Right lobe of liver (tissue), 4 donors: ENCODE results near the gene VSNL1.

Source experiments
- CTCF ChIP-seq, 4 donors: fragments of 200-600 bp in 3 of 4; fragments of 450-650 bp in 1 of 4; IDR thresholded peaks; one replicate each; pipeline versions ENCODE4 v1.5.1 to v1.8.0; 2016 to 2022; ENCODE audit warnings: antibody characterized with exemption in 4 of 4, mild to moderate bottlenecking in 2 of 4
- POLR2A ChIP-seq: fragments of 450-650 bp; IDR thresholded peaks from one replicate; pipeline ENCODE4 v1.6.1; 2017; ENCODE audit warnings: antibody characterized with exemption, mild to moderate bottlenecking
- donor health status: DM: no; HTN: no; CAD: no.
- donor health status: DM: no; HTN: no; CAD: no.
- donor health status: DM: no; HTN: yes; CAD: no.

- TF ChIP-seq CTCF (IDR thresholded peaks at IDR 0.05) (no peak), POLR2A (no peak)
Measured at GRCh38 chr2:17541531-17541950, 1.0 kb downstream of the VSNL1 start.
